Measurements from ENCODE around the gene SLC5A2. TPM values are rescaled to one million over a fixed set of nuclear protein-coding genes. Genes with fewer than 3 reads are reported as not detected.
A peak's percentile ranks its signal among the peaks of the same experiment; 100 is the strongest.

SLC5A2 gene
- total RNA-seq, 1 experiment from 2014 or later: 0.11 TPM

GRCh38 chr16:31451201-31451600 is 31.7 kb upstream of the SLC5A2 start:
- no peak overlapping the region for H3K4me2 ChIP-seq (ENCODE audit: low read length)
- POLR2A ChIA-PET (ENCODE audit: unreplicated experiment): no interaction called here
- H3K4me3 ChIP-seq (ENCODE audit: low read length): no peak overlapping the region
- H3K4me1 ChIP-seq (ENCODE audit: insufficient read depth, low read length): peaks cover 18% of the 10 kb centered on the region
- H3F3A ChIP-seq (ENCODE audit: low read length, unreplicated experiment): no peaks in the 10 kb centered on the region
- DNase-seq (no peak), ATAC-seq (no peak)
- no TSS peak for BruUV-seq (replicated peaks)
- H3K79me2 ChIP-seq (ENCODE audit: low read length): no peaks in the 10 kb centered on the region
- no peaks in the 10 kb centered on the region for H3K36me3 ChIP-seq (ENCODE audit: low read depth, low read length)
- no peak overlapping the region for H3K27ac ChIP-seq (ENCODE audit: low read length)
- no peaks in the 10 kb centered on the region for H3K9me3 ChIP-seq (ENCODE audit: low read length)
- H4K20me1 ChIP-seq (ENCODE audit: low read length): no peaks in the 10 kb centered on the region
- intact Hi-C loops (cut with micrococcal nuclease): loop anchor here (5.0 to 10.0 kb wide), 2 partner anchors 246 to 416 kb away; partner anchors contain the start of gene PYCARD
- TF ChIP-seq, protein P1, sequence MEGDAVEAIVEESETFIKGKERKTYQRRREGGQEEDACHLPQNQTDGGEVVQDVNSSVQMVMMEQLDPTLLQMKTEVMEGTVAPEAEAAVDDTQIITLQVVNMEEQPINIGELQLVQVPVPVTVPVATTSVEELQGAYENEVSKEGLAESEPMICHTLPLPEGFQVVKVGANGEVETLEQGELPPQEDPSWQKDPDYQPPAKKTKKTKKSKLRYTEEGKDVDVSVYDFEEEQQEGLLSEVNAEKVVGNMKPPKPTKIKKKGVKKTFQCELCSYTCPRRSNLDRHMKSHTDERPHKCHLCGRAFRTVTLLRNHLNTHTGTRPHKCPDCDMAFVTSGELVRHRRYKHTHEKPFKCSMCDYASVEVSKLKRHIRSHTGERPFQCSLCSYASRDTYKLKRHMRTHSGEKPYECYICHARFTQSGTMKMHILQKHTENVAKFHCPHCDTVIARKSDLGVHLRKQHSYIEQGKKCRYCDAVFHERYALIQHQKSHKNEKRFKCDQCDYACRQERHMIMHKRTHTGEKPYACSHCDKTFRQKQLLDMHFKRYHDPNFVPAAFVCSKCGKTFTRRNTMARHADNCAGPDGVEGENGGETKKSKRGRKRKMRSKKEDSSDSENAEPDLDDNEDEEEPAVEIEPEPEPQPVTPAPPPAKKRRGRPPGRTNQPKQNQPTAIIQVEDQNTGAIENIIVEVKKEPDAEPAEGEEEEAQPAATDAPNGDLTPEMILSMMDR (conservative IDR thresholded peaks at IDR 0.05; ENCODE audit: low read depth, low read length): no peak
- TF ChIP-seq EZH2phosphoT487 (IDR thresholded peaks at IDR 0.05; ENCODE audit: borderline replicate concordance, low read length) (no peak), EZH2 (IDR thresholded peaks at IDR 0.05; ENCODE audit: low read length, unreplicated experiment) (no peak)
- CTCF ChIA-PET: interaction anchor here (1.3 kb wide), 1 partner anchor 9 kb away, joined by 6 read pairs; no protein-coding TSS in a partner anchor
- no peak overlapping the region for H3K9ac ChIP-seq (ENCODE audit: low read length)
- no peaks in the 10 kb centered on the region for H3K27me3 ChIP-seq (ENCODE audit: low read length)
- H3K9me2 ChIP-seq (replicated peaks; ENCODE audit: low read length): no peaks in the 10 kb centered on the region
- peak overlapping the region; percentile 60; the same call in 1 of the 2 replicates for H2AFZ ChIP-seq (ENCODE audit: low read length)

- POLR2A ChIA-PET (ENCODE audit: unreplicated experiment): no interaction called here
- no peak for TF ChIP-seq EZH2phosphoT487 (IDR thresholded peaks at IDR 0.05; ENCODE audit: borderline replicate concordance, low read length)
- TF ChIP-seq, protein P1 (conservative IDR thresholded peaks at IDR 0.05; ENCODE audit: low read depth, low read length): peak; percentile 55; the same call in 1 of the 2 replicates
- H3K9me3 ChIP-seq (ENCODE audit: low read length): no peaks in the 10 kb centered on the region
- no peak overlapping the region for H3K4me3 ChIP-seq (ENCODE audit: low read length)
- peak; percentile 87 for ATAC-seq
- peak overlapping the region; percentile 60; the same call in 1 of the 2 replicates for H2AFZ ChIP-seq (ENCODE audit: low read length)
- no peaks in the 10 kb centered on the region for H3K27me3 ChIP-seq (ENCODE audit: low read length)
- intact Hi-C loops (cut with micrococcal nuclease): loop anchor here (5.0 to 10.0 kb wide), 2 partner anchors 247 to 415 kb away; partner anchors contain the start of gene PYCARD
- H4K20me1 ChIP-seq (ENCODE audit: low read length): no peaks in the 10 kb centered on the region
- H3K27ac ChIP-seq (ENCODE audit: low read length): no peak overlapping the region
- H3K4me1 ChIP-seq (ENCODE audit: insufficient read depth, low read length): peaks cover 18% of the 10 kb centered on the region
- peak; percentile 60 for DNase-seq
- no peaks in the 10 kb centered on the region for H3F3A ChIP-seq (ENCODE audit: low read length, unreplicated experiment)
- no peak overlapping the region for H3K9ac ChIP-seq (ENCODE audit: low read length)
- H3K36me3 ChIP-seq (ENCODE audit: low read depth, low read length): no peaks in the 10 kb centered on the region
- H3K79me2 ChIP-seq (ENCODE audit: low read length): no peaks in the 10 kb centered on the region
- no TSS peak for BruUV-seq (replicated peaks)
- H3K4me2 ChIP-seq (ENCODE audit: low read length): no peak overlapping the region
- no peaks in the 10 kb centered on the region for H3K9me2 ChIP-seq (replicated peaks; ENCODE audit: low read length)
- CTCF ChIA-PET: interaction anchor here (1.3 kb wide), 1 partner anchor 9 kb away, joined by 6 read pairs; no protein-coding TSS in a partner anchor
Observed at GRCh38 chr16:31451681-31452351, 31.1 kb upstream of the SLC5A2 start.

GRCh38 chr16:31452631-31453106 is 30.3 kb upstream of the SLC5A2 start:
- no peaks in the 10 kb centered on the region for H3F3A ChIP-seq (ENCODE audit: low read length, unreplicated experiment)
- intact Hi-C loops (cut with micrococcal nuclease): loop anchor here (5.0 to 10.0 kb wide), 2 partner anchors 248 to 415 kb away; partner anchors contain the start of gene PYCARD
- no peak overlapping the region for H2AFZ ChIP-seq (ENCODE audit: low read length)
- no peaks in the 10 kb centered on the region for H3K9me2 ChIP-seq (replicated peaks; ENCODE audit: low read length)
- H3K4me3 ChIP-seq (ENCODE audit: low read length): no peak overlapping the region
- peaks cover 18% of the 10 kb centered on the region for H3K4me1 ChIP-seq (ENCODE audit: insufficient read depth, low read length)
- H3K27me3 ChIP-seq (ENCODE audit: low read length): no peaks in the 10 kb centered on the region
- ChIA-PET CTCF (interaction anchor here (1.3 kb wide), 1 partner anchor 8 kb away, joined by 6 read pairs; no protein-coding TSS in a partner anchor), POLR2A (ENCODE audit: unreplicated experiment) (interaction anchor here (0.6 kb wide), 1 partner anchor 45 kb away, joined by 3 read pairs; no protein-coding TSS in a partner anchor)
- H3K36me3 ChIP-seq (ENCODE audit: low read depth, low read length): no peaks in the 10 kb centered on the region
- H3K9ac ChIP-seq (ENCODE audit: low read length): no peak overlapping the region
- peaks cover 4% of the 10 kb centered on the region; the same call in 1 of the 2 replicates for H3K79me2 ChIP-seq (ENCODE audit: low read length)
- H3K27ac ChIP-seq (ENCODE audit: low read length): peak overlapping the region; percentile 52
- BruUV-seq (replicated peaks): no TSS peak
- TF ChIP-seq EZH2 (IDR thresholded peaks at IDR 0.05; ENCODE audit: low read length, unreplicated experiment) (no peak), EZH2phosphoT487 (IDR thresholded peaks at IDR 0.05; ENCODE audit: borderline replicate concordance, low read length) (no peak)
- TF ChIP-seq, protein P1 (conservative IDR thresholded peaks at IDR 0.05; ENCODE audit: low read depth, low read length): no peak
- no peaks in the 10 kb centered on the region for H4K20me1 ChIP-seq (ENCODE audit: low read length)
- DNase-seq (peak; percentile 61), ATAC-seq (peak; percentile 69)
- H3K4me2 ChIP-seq (ENCODE audit: low read length): no peak overlapping the region
- H3K9me3 ChIP-seq (ENCODE audit: low read length): no peaks in the 10 kb centered on the region
